Activated CD4-positive, alpha-beta T cell treated with anti-CD3 and anti-CD28 coated beads, Interleukin-2, amount 50 U/mL, for 16 hours (primary cell): ENCODE results near the gene ZNF609.
"Not testable (repeated sequence)": the region's sequence is repeated elsewhere in the genome, so short reads cannot be mapped to it uniquely, and the experiment has no call there.

ENCODE experiments used
- DNase-seq: peaks from one replicate; pipeline ENCODE4 v3.0.0-alpha.2; 2020

Gene ZNF609

GRCh38 chr15:64589435-64590084, 129.2 kb downstream of the ZNF609 start:
- DNase-seq: no peak

- DNase-seq: not testable (repeated sequence)
These were observed 132.5 kb downstream of the ZNF609 start for GRCh38 chr15:64592845-64593244.

GRCh38 chr15:64596701-64597476, 136.5 kb downstream of the ZNF609 start:
- peak; percentile 35 for DNase-seq

- DNase-seq: no peak
These were observed 137.1 kb downstream of the ZNF609 start for GRCh38 chr15:64597477-64597822.

GRCh38 chr15:64599226-64599625, 138.8 kb downstream of the ZNF609 start:
- no peak for DNase-seq

GRCh38 chr15:64599716-64600115, 139.3 kb downstream of the ZNF609 start:
- no peak for DNase-seq

GRCh38 chr15:64600794-64601193, 140.4 kb downstream of the ZNF609 start:
- DNase-seq: no peak

- no peak for DNase-seq
These were observed 143.9 kb downstream of the ZNF609 start for GRCh38 chr15:64604319-64604718.

- DNase-seq: not testable (repeated sequence)
These were observed 147.0 kb downstream of the ZNF609 start for GRCh38 chr15:64607416-64607815.

GRCh38 chr15:64610257-64610919, 150.0 kb downstream of the ZNF609 start:
- no peak for DNase-seq

- no peak for DNase-seq
These were observed 150.8 kb downstream of the ZNF609 start for GRCh38 chr15:64611085-64611725.

- DNase-seq: no peak
These were observed 154.1 kb downstream of the ZNF609 start for GRCh38 chr15:64614519-64614918.

- DNase-seq: no peak
These were observed 157.3 kb downstream of the ZNF609 start for GRCh38 chr15:64617727-64618126.

- DNase-seq: no peak
These were observed 157.8 kb downstream of the ZNF609 start for GRCh38 chr15:64618138-64618537.

GRCh38 chr15:64618540-64618939, 158.2 kb downstream of the ZNF609 start:
- no peak for DNase-seq

- no peak for DNase-seq
These were observed 159.8 kb downstream of the ZNF609 start for GRCh38 chr15:64619880-64620839.

GRCh38 chr15:64621056-64621455, 160.7 kb downstream of the ZNF609 start:
- no peak for DNase-seq

- peak; percentile 63 for DNase-seq
These were observed 162.3 kb downstream of the ZNF609 start for GRCh38 chr15:64622410-64623260.

- DNase-seq: no peak
These were observed 163.1 kb downstream of the ZNF609 start for GRCh38 chr15:64623347-64623996.

GRCh38 chr15:64624242-64624641, 163.9 kb downstream of the ZNF609 start:
- DNase-seq: no peak

GRCh38 chr15:64629063-64629462, 168.7 kb downstream of the ZNF609 start:
- DNase-seq: no peak
